ENCODE results near the gene TXLNB. TPM values are rescaled to one million over a fixed set of nuclear protein-coding genes. Genes with fewer than 3 reads are reported as not detected.

Gene TXLNB
- total and polyA plus RNA-seq, 2 donors (not counting 3 experiments of a cell fraction or from before 2014, with no cell fraction given) = 0.04 to 0.18 TPM

DNA sequence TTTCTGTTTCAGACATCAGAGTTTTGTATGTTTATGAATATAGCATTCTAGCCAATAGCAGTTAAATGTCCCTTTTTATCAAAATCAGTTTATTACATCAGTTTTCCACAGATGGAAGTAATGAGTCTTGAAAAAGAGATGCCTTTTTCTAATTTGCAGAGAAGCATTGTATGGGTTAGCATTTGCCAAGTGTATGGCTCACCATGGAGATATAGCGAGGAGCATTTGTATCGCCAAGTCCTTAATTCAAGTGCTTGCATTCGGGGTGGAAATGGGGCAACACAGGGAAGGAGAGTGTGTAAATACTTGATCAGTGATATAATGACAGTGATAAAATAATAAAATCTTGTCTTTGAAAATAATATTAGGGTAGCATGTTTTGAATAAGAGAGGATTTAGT, 42.9 kb downstream of the TXLNB start:
- H3K36me3 ChIP-seq (ENCODE audit: control insufficient read depth in 2 of 2, extremely low read depth in 1 of 2, insufficient read depth in 2 of 2, low read length in 2 of 2) = no peaks in the 10 kb centered on the region
- H3K27ac ChIP-seq (ENCODE audit: insufficient read depth, low read depth, low read length) = no peak overlapping the region
- no peaks in the 10 kb centered on the region for H3K27me3 ChIP-seq (ENCODE audit: control insufficient read depth in 2 of 2, insufficient read depth in 2 of 2, low read length in 2 of 2)
- DNase-seq (ENCODE audit: low read depth, low spot score) (no peak), FAIRE-seq (no peak)
- intact Hi-C loops (cut with micrococcal nuclease) = no loop called here
- no peaks in the 10 kb centered on the region for H3K79me2 ChIP-seq (ENCODE audit: control insufficient read depth, insufficient read depth, low read length)
- no peak for TF ChIP-seq JUN (IDR thresholded peaks at IDR 0.05; ENCODE audit: borderline replicate concordance, insufficient read depth, insufficient read length, low read depth)
- TF ChIP-seq, protein P1, sequence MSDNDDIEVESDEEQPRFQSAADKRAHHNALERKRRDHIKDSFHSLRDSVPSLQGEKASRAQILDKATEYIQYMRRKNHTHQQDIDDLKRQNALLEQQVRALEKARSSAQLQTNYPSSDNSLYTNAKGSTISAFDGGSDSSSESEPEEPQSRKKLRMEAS (IDR thresholded peaks at IDR 0.05; ENCODE audit: insufficient read depth, insufficient read length) = no peak
- TF ChIP-seq, protein P2, sequence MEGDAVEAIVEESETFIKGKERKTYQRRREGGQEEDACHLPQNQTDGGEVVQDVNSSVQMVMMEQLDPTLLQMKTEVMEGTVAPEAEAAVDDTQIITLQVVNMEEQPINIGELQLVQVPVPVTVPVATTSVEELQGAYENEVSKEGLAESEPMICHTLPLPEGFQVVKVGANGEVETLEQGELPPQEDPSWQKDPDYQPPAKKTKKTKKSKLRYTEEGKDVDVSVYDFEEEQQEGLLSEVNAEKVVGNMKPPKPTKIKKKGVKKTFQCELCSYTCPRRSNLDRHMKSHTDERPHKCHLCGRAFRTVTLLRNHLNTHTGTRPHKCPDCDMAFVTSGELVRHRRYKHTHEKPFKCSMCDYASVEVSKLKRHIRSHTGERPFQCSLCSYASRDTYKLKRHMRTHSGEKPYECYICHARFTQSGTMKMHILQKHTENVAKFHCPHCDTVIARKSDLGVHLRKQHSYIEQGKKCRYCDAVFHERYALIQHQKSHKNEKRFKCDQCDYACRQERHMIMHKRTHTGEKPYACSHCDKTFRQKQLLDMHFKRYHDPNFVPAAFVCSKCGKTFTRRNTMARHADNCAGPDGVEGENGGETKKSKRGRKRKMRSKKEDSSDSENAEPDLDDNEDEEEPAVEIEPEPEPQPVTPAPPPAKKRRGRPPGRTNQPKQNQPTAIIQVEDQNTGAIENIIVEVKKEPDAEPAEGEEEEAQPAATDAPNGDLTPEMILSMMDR (IDR thresholded peaks at IDR 0.05; ENCODE audit: extremely low read depth in 1 of 2, insufficient read depth in 1 of 2, low read depth in 1 of 2, low read length in 2 of 2) = no peak
- no peak for TF ChIP-seq GATA2 (IDR thresholded peaks at IDR 0.05; ENCODE audit: insufficient read depth, insufficient read length, low read depth, low read length)
- no peak for TF ChIP-seq FOS (IDR thresholded peaks at IDR 0.05; ENCODE audit: borderline replicate concordance, insufficient read depth, low read length)
- no peak for TF ChIP-seq EZH2 (IDR thresholded peaks at IDR 0.05; ENCODE audit: borderline replicate concordance, low read depth, low read length, severe bottlenecking)
- no peak for TF ChIP-seq POLR2A (IDR thresholded peaks at IDR 0.05; ENCODE audit: low read depth, low read length)
- TF ChIP-seq POLR2AphosphoS5 (IDR thresholded peaks at IDR 0.05; ENCODE audit: insufficient read depth, low read depth, low read length) = no peak
- TF ChIP-seq MYC (IDR thresholded peaks at IDR 0.05; ENCODE audit: low read depth, low read length) = no peak
- no peak overlapping the region for H3K4me2 ChIP-seq (ENCODE audit: insufficient read depth, low read length)
- CTCF ChIA-PET = interaction anchor here (2.1 kb wide), 2 partner anchors 29 to 116 kb away, joined by 8 to 14 read pairs; no protein-coding TSS in a partner anchor
- no TSS peak for BruUV-seq (replicated peaks)
- H4K20me1 ChIP-seq (replicated peaks; ENCODE audit: control insufficient read depth, extremely low read depth, insufficient read depth, low read length) = no peaks in the 10 kb centered on the region
- H3K9me1 ChIP-seq (replicated peaks; ENCODE audit: control insufficient read depth, extremely low read depth, insufficient read depth, low read length) = no peaks in the 10 kb centered on the region
- no peaks in the 10 kb centered on the region for H3K9me3 ChIP-seq (replicated peaks; ENCODE audit: control insufficient read depth, insufficient read depth, low read length)
- no peaks in the 10 kb centered on the region for H3K4me1 ChIP-seq (ENCODE audit: control insufficient read depth, extremely low read depth, insufficient read depth, low read length)
- H3K4me3 ChIP-seq (replicated peaks in 1 of 3; ENCODE audit: insufficient read depth in 1 of 3, low read depth in 1 of 3, low read length in 3 of 3) = no peak overlapping the region
- no peak overlapping the region for H2AFZ ChIP-seq (ENCODE audit: low read depth, low read length)
- no peak overlapping the region for H3K9ac ChIP-seq (replicated peaks; ENCODE audit: extremely low read depth, insufficient read depth, low read length)
- dilution Hi-C loops (cut with MboI; ENCODE audit: extremely low pct_ligation_motif_present, low sequenced_read_pairs) = no loop called here
- POLR2A ChIA-PET = no interaction called here

Measured in endothelial cell of umbilical vein (primary cell).